HG02678 (cell line): ENCODE data around the gene RNF215.
"Not testable (repeated sequence)": the region's sequence is repeated elsewhere in the genome, so short reads cannot be mapped to it uniquely, and the experiment has no call there.

Experiments used
- ATAC-seq: cut with Tn5 transposase; IDR thresholded peaks from one replicate; pipeline ENCODE4 v1.9.1; 2021; ENCODE audit warnings: mild to moderate bottlenecking, moderate library complexity; ENCODE audit not compliant: unreplicated experiment

Gene RNF215

GRCh38 chr22:30421695-30422480, 34.7 kb upstream of the RNF215 start:
- ATAC-seq = no peak

- no peak for ATAC-seq
These were observed 33.3 kb upstream of the RNF215 start for GRCh38 chr22:30420347-30421125.

GRCh38 chr22:30416837-30417236, 29.6 kb upstream of the RNF215 start:
- no peak for ATAC-seq

- ATAC-seq = no peak
These were observed 29.2 kb upstream of the RNF215 start for GRCh38 chr22:30416403-30416802.

GRCh38 chr22:30414525-30415047, 27.4 kb upstream of the RNF215 start:
- ATAC-seq = no peak

GRCh38 chr22:30413745-30414524, 26.7 kb upstream of the RNF215 start:
- ATAC-seq = no peak

- ATAC-seq = no peak
These were observed 25.8 kb upstream of the RNF215 start for GRCh38 chr22:30413001-30413400.

GRCh38 chr22:30411780-30412179, 24.6 kb upstream of the RNF215 start:
- no peak for ATAC-seq

GRCh38 chr22:30408388-30409102, 21.3 kb upstream of the RNF215 start:
- no peak for ATAC-seq

- ATAC-seq = no peak
These were observed 19.2 kb upstream of the RNF215 start for GRCh38 chr22:30406400-30406799.

GRCh38 chr22:30405731-30406130, 18.5 kb upstream of the RNF215 start:
- no peak for ATAC-seq

GRCh38 chr22:30404307-30404706, 17.1 kb upstream of the RNF215 start:
- no peak for ATAC-seq

- not testable (repeated sequence) for ATAC-seq
These were observed 15.5 kb upstream of the RNF215 start for GRCh38 chr22:30402766-30403104.

- no peak for ATAC-seq
These were observed 15.0 kb upstream of the RNF215 start for GRCh38 chr22:30402028-30402765.

GRCh38 chr22:30401024-30401423, 13.8 kb upstream of the RNF215 start:
- not testable (repeated sequence) for ATAC-seq

- no peak for ATAC-seq
These were observed 12.9 kb upstream of the RNF215 start for GRCh38 chr22:30400159-30400558.

- ATAC-seq = no peak
These were observed 12.5 kb upstream of the RNF215 start for GRCh38 chr22:30399718-30400117.

- no peak for ATAC-seq
These were observed 11.8 kb upstream of the RNF215 start for GRCh38 chr22:30398685-30399680.
